ENCODE results near the gene MGST2.
A peak's percentile ranks its signal among the peaks of the same experiment; 100 is the strongest.

DNA sequence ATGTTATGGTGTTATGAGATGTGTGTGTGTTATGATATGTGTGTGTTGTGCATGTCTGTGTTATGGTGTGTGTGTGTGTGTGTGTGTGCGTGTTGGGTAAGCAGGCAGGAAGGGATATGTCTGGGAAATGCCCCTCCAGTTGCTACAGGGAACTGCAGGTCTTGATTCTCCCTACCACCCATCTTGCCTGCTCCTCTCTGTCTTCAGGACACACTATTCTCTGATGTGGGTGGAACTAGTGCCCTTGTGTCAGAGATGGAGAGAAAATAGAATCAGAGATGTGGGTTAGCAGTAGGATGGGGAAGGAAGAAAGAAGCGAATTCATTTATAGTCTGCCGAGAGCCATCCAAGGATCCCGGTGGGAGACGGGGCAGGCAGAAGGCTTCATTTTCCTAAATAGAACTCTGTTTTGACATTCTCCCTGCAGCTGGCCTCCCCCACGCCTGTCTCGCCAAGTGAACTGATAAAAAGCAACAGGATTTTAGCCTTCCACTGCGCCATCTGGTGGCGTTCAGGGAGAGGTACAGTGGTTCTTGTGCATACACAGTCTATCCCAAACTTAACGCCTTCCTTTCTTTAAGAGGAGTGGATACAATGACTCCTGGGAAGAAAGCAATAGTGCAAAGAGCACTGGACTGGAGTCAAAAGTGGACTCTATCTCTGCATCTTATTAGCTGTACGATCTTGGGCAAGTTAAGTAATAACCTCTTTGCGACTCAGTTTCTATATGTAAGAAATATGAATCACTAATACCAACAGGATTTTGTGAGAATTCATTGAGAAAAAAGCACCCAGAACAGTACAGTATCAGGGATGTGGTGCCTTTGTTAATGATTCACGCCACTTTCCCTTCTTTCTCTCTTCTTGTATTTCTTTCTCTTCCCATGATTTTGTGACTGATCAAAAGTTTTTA is 14.1 kb upstream of the MGST2 start:
- no peak for TF ChIP-seq SMARCA5 (IDR thresholded peaks at IDR 0.05)
- TF ChIP-seq CBX3 (IDR thresholded peaks at IDR 0.05; ENCODE audit: borderline replicate concordance, low read depth): no peak
- TF ChIP-seq POLR2A (IDR thresholded peaks at IDR 0.05; ENCODE audit: low read depth, low read length): no peak
- TF ChIP-seq SMC3 (IDR thresholded peaks at IDR 0.05; ENCODE audit: borderline replicate concordance, low read length): peak; percentile 86
- no peak for TF ChIP-seq ZNF384 (IDR thresholded peaks at IDR 0.05; ENCODE audit: borderline replicate concordance, low read depth, low read length)
- no peak for TF ChIP-seq BACH1 (IDR thresholded peaks at IDR 0.05; ENCODE audit: borderline replicate concordance)
- peak; percentile 89 to 92 (median 89) for TF ChIP-seq CTCF (IDR thresholded peaks at IDR 0.05 in 2 of 3, conservative IDR thresholded peaks at IDR 0.05 in 1 of 3; ENCODE audit: control insufficient read depth in 2 of 3, extremely low read depth in 1 of 3, insufficient read depth in 1 of 3, low read depth in 3 of 3, low read length in 3 of 3)
- TF ChIP-seq LARP7 (IDR thresholded peaks at IDR 0.05): no peak
- TF ChIP-seq SRF (IDR thresholded peaks at IDR 0.05; ENCODE audit: low read depth in 2 of 2, low read length in 2 of 2): no peak
- TF ChIP-seq RAD21 (IDR thresholded peaks at IDR 0.05; ENCODE audit: insufficient read depth, low read depth, low read length): peak; percentile 74
- no peak for TF ChIP-seq ZNF207 (IDR thresholded peaks at IDR 0.05; ENCODE audit: borderline replicate concordance)
- TF ChIP-seq TAF1 (IDR thresholded peaks at IDR 0.05; ENCODE audit: borderline replicate concordance, low read depth, low read length): no peak
- TF ChIP-seq NRF1 (conservative IDR thresholded peaks at IDR 0.05; ENCODE audit: low read depth, low read length): no peak
- no peak for TF ChIP-seq EP300 (IDR thresholded peaks at IDR 0.05; ENCODE audit: borderline replicate concordance in 1 of 2, control insufficient read depth in 1 of 2, low read depth in 2 of 2, low read length in 2 of 2)
